DND-41 (cell line): ENCODE results near the gene ADRA2B.

Source experiments
- CTCF ChIP-seq: IDR thresholded peaks from 2 replicates; pipeline ENCODE4 v1.5.1; 2012; ENCODE audit warnings: borderline replicate concordance, low read length, moderate library complexity, mild to moderate bottlenecking; ENCODE audit not compliant: poor library complexity, severe bottlenecking; ENCODE audit errors: extremely low read depth
- EZH2 ChIP-seq: IDR thresholded peaks from 3 replicates; pipeline ENCODE4 v1.6.1; 2012; ENCODE audit warnings: borderline replicate concordance, low read depth, mild to moderate bottlenecking, moderate library complexity, low read length, inconsistent platforms; ENCODE audit not compliant: severe bottlenecking

DNA sequence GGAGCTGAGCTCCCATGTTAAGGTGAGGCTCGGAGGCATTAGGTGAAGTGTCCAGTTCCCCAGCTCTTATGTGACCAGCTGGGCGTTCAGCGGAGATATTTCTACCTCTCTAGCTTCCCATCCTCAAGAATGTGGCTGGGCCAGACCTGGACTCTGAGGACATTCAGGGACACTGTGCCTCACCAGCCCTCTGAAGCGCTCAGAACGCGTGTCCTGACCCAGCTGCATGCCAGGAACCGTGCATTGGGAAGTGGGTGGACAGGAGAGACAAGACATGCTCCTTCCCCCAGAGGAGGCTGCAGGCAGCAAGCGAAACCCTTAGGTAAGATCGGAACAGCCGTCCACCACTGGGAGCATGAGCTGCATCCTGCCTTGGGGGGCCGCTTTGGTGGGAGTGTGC lies 43.6 kb downstream of the ADRA2B start:
- TF ChIP-seq CTCF = no peak
- no peak for TF ChIP-seq EZH2
